Uterus (tissue), 2 donors: ENCODE results near the gene SCG2.

Experiments used
- CTCF ChIP-seq, 4 experiments: fragments of 200-600 bp in 2 of 4; fragments of 450-650 bp in 2 of 4; sonication (generic) in 2 of 4; IDR thresholded peaks; one replicate each; pipeline ENCODE4 v1.5.1; 2016 to 2019; ENCODE audit warnings: antibody characterized with exemption in 4 of 4, mild to moderate bottlenecking in 2 of 4, moderate library complexity in 1 of 4
- POLR2A ChIP-seq, 2 donors: fragments of 450-650 bp; IDR thresholded peaks; one replicate each; pipeline ENCODE4 v1.6.1; 2016; ENCODE audit warnings: antibody characterized with exemption in 2 of 2, mild to moderate bottlenecking in 1 of 2, moderate library complexity in 1 of 2

GRCh38 chr2:223597076-223597475, 5.1 kb downstream of the SCG2 start:
- TF ChIP-seq CTCF (IDR thresholded peaks at IDR 0.05) (no peak), POLR2A (IDR thresholded peaks at IDR 0.05) (no peak)
